KMS-11 (cell line): ENCODE data around the gene PKDREJ.

Experiments used
- H2AFZ ChIP-seq: fragments of 200-600 bp; sonication (generic); 2 replicates; pipeline ENCODE4 v1.6.1; 2016; ENCODE audit warnings: antibody characterized with exemption, mixed run types, low read depth
- H3K27ac ChIP-seq: fragments of 200-600 bp; sonication (generic); 2 replicates; pipeline ENCODE4 v1.6.1; 2016; ENCODE audit warnings: mild to moderate bottlenecking, mixed run types
- H3K27me3 ChIP-seq: fragments of 200-600 bp; sonication (generic); 2 replicates; pipeline ENCODE4 v1.6.1; 2017; ENCODE audit warnings: mild to moderate bottlenecking, low read depth, mixed run types, moderate library complexity; ENCODE audit not compliant: insufficient read depth
- H3K36me3 ChIP-seq: fragments of 200-600 bp; sonication (generic); 2 replicates; pipeline ENCODE4 v1.6.1; 2017; ENCODE audit warnings: mild to moderate bottlenecking, mixed run types; ENCODE audit not compliant: insufficient read depth
- H3K4me1 ChIP-seq: fragments of 200-600 bp; sonication (generic); 2 replicates; pipeline ENCODE4 v1.6.1; 2016; ENCODE audit warnings: mild to moderate bottlenecking, low read depth, mixed run types; ENCODE audit not compliant: poor library complexity, severe bottlenecking
- H3K4me2 ChIP-seq: fragments of 200-600 bp; sonication (generic); 2 replicates; pipeline ENCODE4 v1.7.0; 2016; ENCODE audit warnings: mild to moderate bottlenecking, mixed run types
- H3K4me3 ChIP-seq: fragments of 200-600 bp; sonication (generic); IDR thresholded peaks from 2 replicates; pipeline ENCODE4 v1.6.1; 2017; ENCODE audit warnings: low read depth, low read length, mixed read lengths; ENCODE audit not compliant: insufficient read depth
- H3K79me2 ChIP-seq: fragments of 200-600 bp; sonication (generic); 2 replicates; pipeline ENCODE4 v1.6.1; 2016; ENCODE audit warnings: low read depth, mixed run types; ENCODE audit not compliant: insufficient read depth
- H3K9ac ChIP-seq: fragments of 200-600 bp; sonication (generic); 2 replicates; pipeline ENCODE4 v1.6.1; 2016; ENCODE audit warnings: mild to moderate bottlenecking, mixed run types
- H4K20me1 ChIP-seq: fragments of 200-600 bp; sonication (generic); 2 replicates; pipeline ENCODE4 v1.6.1; 2016; ENCODE audit warnings: mild to moderate bottlenecking, mixed run types; ENCODE audit not compliant: insufficient read depth
- CTCF ChIP-seq: fragments of 200-600 bp; sonication (generic); conservative IDR thresholded peaks from 2 replicates; pipeline ENCODE4 v1.6.1; 2017; ENCODE audit warnings: low read depth, mild to moderate bottlenecking, antibody characterized with exemption, low read length, moderate library complexity, mixed read lengths

PKDREJ gene

GRCh38 chr22:46297151-46297812 is 34.1 kb upstream of the PKDREJ start:
- peaks cover 3% of the 10 kb centered on the region; the same call in 1 of the 2 replicates for H3K36me3 ChIP-seq
- H3K27me3 ChIP-seq, result no peaks in the 10 kb centered on the region
- H3K4me3 ChIP-seq, result no peak overlapping the region
- no peak for TF ChIP-seq CTCF
- peak overlapping the region; percentile 97 for H3K4me2 ChIP-seq
- peak overlapping the region; percentile 51; the same call in 1 of the 2 replicates for H3K27ac ChIP-seq
- H3K9ac ChIP-seq, result peak overlapping the region; percentile 50
- H4K20me1 ChIP-seq, result no peaks in the 10 kb centered on the region
- H3K4me1 ChIP-seq, result peaks cover 52% of the 10 kb centered on the region
- H3K79me2 ChIP-seq, result peaks cover 49% of the 10 kb centered on the region
- H2AFZ ChIP-seq, result peak overlapping the region; percentile 43

GRCh38 chr22:46296257-46297150 is 33.4 kb upstream of the PKDREJ start, which contains the start of gene GTSE1:
GTSE1 (plus strand) TSS chr22:46296870; CDS start chr22:46297401, 531 bp downstream.
- Histone ChIP-seq H3K4me3 (no peak within 1 kb of the TSS), H2AFZ (peak within 1 kb of the TSS; percentile 57), H3K4me2 (peak within 1 kb of the TSS; percentile 97), H3K79me2 (peaks cover 43% of the 10 kb centered on the region), H4K20me1 (no peaks in the 10 kb centered on the region), H3K9ac (peak within 1 kb of the TSS; percentile 69), H3K36me3 (peaks cover 3% of the 10 kb centered on the region; the same call in 1 of the 2 replicates), H3K4me1 (peaks cover 52% of the 10 kb centered on the region), H3K27me3 (no peaks in the 10 kb centered on the region), H3K27ac (peak within 1 kb of the TSS; percentile 77)
- TF ChIP-seq CTCF, result no peak

GRCh38 chr22:46295277-46295971 is 32.3 kb upstream of the PKDREJ start:
- no peaks in the 10 kb centered on the region for H4K20me1 ChIP-seq
- peak overlapping the region; percentile 81 for H3K4me2 ChIP-seq
- H3K27me3 ChIP-seq, result no peaks in the 10 kb centered on the region
- H3K36me3 ChIP-seq, result peaks cover 3% of the 10 kb centered on the region; the same call in 1 of the 2 replicates
- no peak for TF ChIP-seq CTCF
- H3K9ac ChIP-seq, result peak overlapping the region; percentile 69; the same call in 1 of the 2 replicates
- H3K4me3 ChIP-seq, result no peak overlapping the region
- peak overlapping the region; percentile 57 for H2AFZ ChIP-seq
- H3K27ac ChIP-seq, result peak overlapping the region; percentile 77
- peaks cover 33% of the 10 kb centered on the region for H3K79me2 ChIP-seq
- H3K4me1 ChIP-seq, result peaks cover 52% of the 10 kb centered on the region

- Histone ChIP-seq H3K4me2 (peak overlapping the region; percentile 81; the same call in 1 of the 2 replicates), H3K27ac (no peak overlapping the region), H3K9ac (no peak overlapping the region), H4K20me1 (no peaks in the 10 kb centered on the region), H2AFZ (no peak overlapping the region), H3K36me3 (peaks cover 3% of the 10 kb centered on the region; the same call in 1 of the 2 replicates), H3K4me3 (no peak overlapping the region), H3K4me1 (peaks cover 52% of the 10 kb centered on the region), H3K27me3 (no peaks in the 10 kb centered on the region), H3K79me2 (peaks cover 27% of the 10 kb centered on the region)
- no peak for TF ChIP-seq CTCF
These were observed 31.6 kb upstream of the PKDREJ start for GRCh38 chr22:46294784-46295183.
